ENCODE measurements around the gene SASH3.

GRCh38 chrX:129813662-129814368 lies 34.1 kb downstream of the SASH3 start:
- TF ChIP-seq EZH2 (IDR thresholded peaks at IDR 0.05; ENCODE audit: insufficient read depth, poor library complexity, severe bottlenecking): no peak
- TF ChIP-seq EZH2phosphoT487 (IDR thresholded peaks at IDR 0.05; ENCODE audit: insufficient read depth, low read depth): no peak

Measured in GM23248 (cell line).